Measurements from ENCODE around the gene ACTRT2. TPM values are rescaled to one million over a fixed set of nuclear protein-coding genes. Genes with fewer than 3 reads are reported as not detected.

Gene ACTRT2
- not detected in 2 replicates for total RNA-seq (2021)
- long read RNA-seq: 0 reads

DNA sequence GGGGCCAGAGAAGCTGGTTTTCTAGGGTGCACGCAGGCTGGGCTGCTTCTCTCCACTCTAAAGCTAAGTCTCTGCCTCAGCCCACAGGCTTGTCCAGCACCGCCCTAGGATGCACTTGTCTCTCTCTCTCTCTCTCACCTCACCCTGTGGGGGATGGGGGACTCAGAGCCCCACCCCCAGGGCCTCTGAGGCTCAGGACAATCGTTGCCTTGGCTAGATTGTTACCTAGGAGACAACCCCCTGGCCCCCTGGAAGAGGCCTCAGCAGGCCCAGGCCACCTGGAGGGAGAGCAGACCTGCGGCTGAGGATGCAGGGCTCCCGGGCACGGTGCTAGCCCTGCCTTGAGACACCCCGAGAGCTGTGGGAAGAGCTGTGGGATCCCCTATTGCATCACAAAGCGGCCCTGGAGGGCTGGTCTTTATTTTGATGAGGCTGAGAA, at the start of gene ACTRT2:
TSS of gene ACTRT2 (plus strand) at position 235 of the 439 bp plus-strand sequence. CDS start 220 bp downstream, outside the sequence.
- Mint-ChIP-seq H3K4me1 (peaks cover 0 to 10% of the 10 kb centered on the region in 2 experiments; a peak in 2 of 4 replicates), H3K27ac (peak within 1 kb of the TSS in 1 of 3 experiments; percentile 82; a peak in 1 of 7 replicates), H3K9me3 (peaks cover 8 to 37% of the 10 kb centered on the region in 2 experiments; a peak in 4 of 5 replicates), H3K36me3 (ENCODE audit: insufficient read depth in 1 of 3, low read depth in 3 of 3) (peaks cover 0 to 19% (median 2%) of the 10 kb centered on the region in 3 experiments; a peak in 4 of 7 replicates), H3K4me3 (no peak within 1 kb of the TSS), H3K27me3 (ENCODE audit: low read depth) (peaks cover 3% of the 10 kb centered on the region)
- H3K27me3 ChIP-seq (ENCODE audit: insufficient read depth, low read length): no peaks in the 10 kb centered on the region
- no peak within 1 kb of the TSS for H4K5ac ChIP-seq (ENCODE audit: insufficient read length, low read depth, low read length)
- H3K4ac ChIP-seq (ENCODE audit: low read depth, low read length): no peak within 1 kb of the TSS
- H2AFZ ChIP-seq (ENCODE audit: low read length): no peak within 1 kb of the TSS
- no peaks in the 10 kb centered on the region for H3K4me1 ChIP-seq (ENCODE audit: insufficient read depth, low read length)
- no peak within 1 kb of the TSS for H2BK5ac ChIP-seq (ENCODE audit: insufficient read length, low read length)
- no peak within 1 kb of the TSS for H3T11ph ChIP-seq (ENCODE audit: low read length)
- H4K8ac ChIP-seq (replicated peaks; ENCODE audit: insufficient read length, low read depth, low read length): no peak within 1 kb of the TSS
- no peak within 1 kb of the TSS for H2BK15ac ChIP-seq (ENCODE audit: low read depth, low read length)
- no peak within 1 kb of the TSS for H3K4me2 ChIP-seq (ENCODE audit: insufficient read depth, insufficient read length, low read length)
- no peaks in the 10 kb centered on the region for H4K20me1 ChIP-seq (ENCODE audit: control insufficient read depth, insufficient read depth, insufficient read length)
- no peak within 1 kb of the TSS for H2BK120ac ChIP-seq (ENCODE audit: low read depth, low read length, poor library complexity, severe bottlenecking)
- TF ChIP-seq, protein P1, sequence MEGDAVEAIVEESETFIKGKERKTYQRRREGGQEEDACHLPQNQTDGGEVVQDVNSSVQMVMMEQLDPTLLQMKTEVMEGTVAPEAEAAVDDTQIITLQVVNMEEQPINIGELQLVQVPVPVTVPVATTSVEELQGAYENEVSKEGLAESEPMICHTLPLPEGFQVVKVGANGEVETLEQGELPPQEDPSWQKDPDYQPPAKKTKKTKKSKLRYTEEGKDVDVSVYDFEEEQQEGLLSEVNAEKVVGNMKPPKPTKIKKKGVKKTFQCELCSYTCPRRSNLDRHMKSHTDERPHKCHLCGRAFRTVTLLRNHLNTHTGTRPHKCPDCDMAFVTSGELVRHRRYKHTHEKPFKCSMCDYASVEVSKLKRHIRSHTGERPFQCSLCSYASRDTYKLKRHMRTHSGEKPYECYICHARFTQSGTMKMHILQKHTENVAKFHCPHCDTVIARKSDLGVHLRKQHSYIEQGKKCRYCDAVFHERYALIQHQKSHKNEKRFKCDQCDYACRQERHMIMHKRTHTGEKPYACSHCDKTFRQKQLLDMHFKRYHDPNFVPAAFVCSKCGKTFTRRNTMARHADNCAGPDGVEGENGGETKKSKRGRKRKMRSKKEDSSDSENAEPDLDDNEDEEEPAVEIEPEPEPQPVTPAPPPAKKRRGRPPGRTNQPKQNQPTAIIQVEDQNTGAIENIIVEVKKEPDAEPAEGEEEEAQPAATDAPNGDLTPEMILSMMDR (conservative IDR thresholded peaks at IDR 0.05): no peak
- WGBS (ENCODE audit: extremely low coverage, insufficient read length, low lambda C conversion rate): no CpG with 5 or more reads among the region's 8 CpGs
- H3K79me1 ChIP-seq (ENCODE audit: insufficient read depth, low read depth, low read length, poor library complexity, severe bottlenecking): no peaks in the 10 kb centered on the region
- H2BK20ac ChIP-seq (ENCODE audit: low read depth, low read length, poor library complexity, severe bottlenecking): no peak within 1 kb of the TSS
- H3K9me3 ChIP-seq (ENCODE audit: control insufficient read depth, low read depth, low read length): peaks cover 28% of the 10 kb centered on the region
- no peak within 1 kb of the TSS for H2BK12ac ChIP-seq (ENCODE audit: insufficient read length, low read depth, low read length)
- H3K14ac ChIP-seq (ENCODE audit: insufficient read depth, low read length): no peak within 1 kb of the TSS; the same call in 1 of the 2 replicates
- H3K79me2 ChIP-seq (ENCODE audit: insufficient read depth, low read length): no peaks in the 10 kb centered on the region
- H3K23me2 ChIP-seq (ENCODE audit: insufficient read length, low read depth, low read length, poor library complexity, severe bottlenecking): no peaks in the 10 kb centered on the region
- no peak within 1 kb of the TSS for H3K23ac ChIP-seq (ENCODE audit: insufficient read length, low read depth, low read length)
- H4K91ac ChIP-seq (ENCODE audit: insufficient read length, low read depth, low read length): no peak within 1 kb of the TSS
- no peak within 1 kb of the TSS for H3K27ac ChIP-seq (ENCODE audit: insufficient read length, low read depth, low read length)
- no peak within 1 kb of the TSS for H3K18ac ChIP-seq (ENCODE audit: insufficient read length, low read depth, low read length)
- H3K9ac ChIP-seq (ENCODE audit: extremely low read depth, insufficient read length, low read length): no peak within 1 kb of the TSS
- H2AK5ac ChIP-seq (ENCODE audit: insufficient read length, low read length): no peak within 1 kb of the TSS
- no peak within 1 kb of the TSS for H3K56ac ChIP-seq (ENCODE audit: insufficient read length, low read depth, low read length)
- no peak for DNase-seq
